ENCODE measurements around the gene NLRP7.
"Not testable (repeated sequence)": the region's sequence is repeated elsewhere in the genome, so short reads cannot be mapped to it uniquely, and the experiment has no call there.

NLRP7 gene

GRCh38 chr19:54969647-54970046 lies 22.3 kb upstream of the NLRP7 start:
- Histone ChIP-seq H3K9me2 (ENCODE audit: low read depth, low read length) (no peaks in the 10 kb centered on the region), H3K4me2 (ENCODE audit: low read length) (no peak overlapping the region), H3F3A (ENCODE audit: insufficient read depth, low read length) (no peaks in the 10 kb centered on the region), H3K9me3 (ENCODE audit: low read length) (no peaks in the 10 kb centered on the region), H3K27ac (ENCODE audit: low read depth, low read length, poor library complexity, severe bottlenecking) (no peak overlapping the region), H3K36me3 (ENCODE audit: insufficient read depth, low read length) (no peaks in the 10 kb centered on the region), H3K79me2 (ENCODE audit: insufficient read depth, low read length) (no peaks in the 10 kb centered on the region), H3K4me1 (ENCODE audit: insufficient read depth, low read length, severe bottlenecking) (peaks cover 40% of the 10 kb centered on the region), H3K27me3 (ENCODE audit: insufficient read depth, low read length) (no peaks in the 10 kb centered on the region), H3K4me3 (ENCODE audit: low read depth, low read length, poor library complexity, severe bottlenecking) (no peak overlapping the region), H3K9ac (ENCODE audit: low read length) (no peak overlapping the region), H4K20me1 (ENCODE audit: insufficient read depth, low read length) (no peaks in the 10 kb centered on the region), H2AFZ (ENCODE audit: low read length) (no peak overlapping the region)
- TF ChIP-seq EZH2 (IDR thresholded peaks at IDR 0.05; ENCODE audit: borderline replicate concordance, low read length) = no peak
- TF ChIP-seq CTCF (IDR thresholded peaks at IDR 0.05; ENCODE audit: low read length) = no peak

- Histone ChIP-seq H3K4me3 (ENCODE audit: low read depth, low read length, poor library complexity, severe bottlenecking) (no peak overlapping the region), H3K9me3 (ENCODE audit: low read length) (no peaks in the 10 kb centered on the region), H3K9ac (ENCODE audit: low read length) (peak overlapping the region; percentile 25), H3K27ac (ENCODE audit: low read depth, low read length, poor library complexity, severe bottlenecking) (peak overlapping the region; percentile 92), H4K20me1 (ENCODE audit: insufficient read depth, low read length) (no peaks in the 10 kb centered on the region), H3K4me1 (ENCODE audit: insufficient read depth, low read length, severe bottlenecking) (peaks cover 28% of the 10 kb centered on the region), H3K9me2 (ENCODE audit: low read depth, low read length) (no peaks in the 10 kb centered on the region), H3F3A (ENCODE audit: insufficient read depth, low read length) (no peaks in the 10 kb centered on the region), H2AFZ (ENCODE audit: low read length) (no peak overlapping the region), H3K27me3 (ENCODE audit: insufficient read depth, low read length) (no peaks in the 10 kb centered on the region), H3K4me2 (ENCODE audit: low read length) (peak overlapping the region; percentile 37), H3K79me2 (ENCODE audit: insufficient read depth, low read length) (no peaks in the 10 kb centered on the region), H3K36me3 (ENCODE audit: insufficient read depth, low read length) (no peaks in the 10 kb centered on the region)
- no peak for TF ChIP-seq CTCF (IDR thresholded peaks at IDR 0.05; ENCODE audit: low read length)
- no peak for TF ChIP-seq EZH2 (IDR thresholded peaks at IDR 0.05; ENCODE audit: borderline replicate concordance, low read length)
Observed at GRCh38 chr19:54967611-54968010, 20.3 kb upstream of the NLRP7 start.

- H4K20me1 ChIP-seq (ENCODE audit: insufficient read depth, low read length); H3K4me2 ChIP-seq (ENCODE audit: low read length); H3K9me2 ChIP-seq (ENCODE audit: low read depth, low read length); H3K9ac ChIP-seq (ENCODE audit: low read length); H3F3A ChIP-seq (ENCODE audit: insufficient read depth, low read length); H3K4me3 ChIP-seq (ENCODE audit: low read depth, low read length, poor library complexity, severe bottlenecking); H3K36me3 ChIP-seq (ENCODE audit: insufficient read depth, low read length); H3K9me3 ChIP-seq (ENCODE audit: low read length); H3K27ac ChIP-seq (ENCODE audit: low read depth, low read length, poor library complexity, severe bottlenecking); H3K27me3 ChIP-seq (ENCODE audit: insufficient read depth, low read length); H2AFZ ChIP-seq (ENCODE audit: low read length); H3K79me2 ChIP-seq (ENCODE audit: insufficient read depth, low read length): not testable (repeated sequence)
- peaks cover 44% of the 10 kb centered on the region for H3K4me1 ChIP-seq (ENCODE audit: insufficient read depth, low read length, severe bottlenecking)
Observed at GRCh38 chr19:54965055-54965454, 17.7 kb upstream of the NLRP7 start.

DNA sequence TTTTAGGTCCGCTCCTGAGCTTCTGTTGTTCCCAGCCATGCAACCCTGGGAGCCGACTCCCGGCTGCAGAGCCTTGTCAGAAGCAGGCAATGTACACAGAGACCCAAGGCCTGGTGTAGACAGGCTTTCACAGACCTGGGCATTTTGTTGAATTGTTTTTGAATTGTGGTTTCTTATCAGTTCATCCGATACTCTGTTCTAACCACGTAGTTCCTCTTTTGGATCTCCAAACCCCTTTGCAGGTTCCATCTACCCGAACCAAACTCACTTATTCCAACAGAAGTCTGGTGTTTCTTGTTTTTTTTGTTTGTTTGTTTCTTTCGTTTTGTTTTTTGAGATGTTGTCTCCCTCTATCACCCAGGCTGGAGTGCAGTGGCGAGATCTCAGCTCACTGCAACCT lies 12.5 kb upstream of the NLRP7 start:
- no peak for TF ChIP-seq CTCF (IDR thresholded peaks at IDR 0.05; ENCODE audit: low read length)
- TF ChIP-seq EZH2 (IDR thresholded peaks at IDR 0.05; ENCODE audit: borderline replicate concordance, low read length) = no peak
- Histone ChIP-seq H3K4me3 (ENCODE audit: low read depth, low read length, poor library complexity, severe bottlenecking) (peak overlapping the region; percentile 22), H3K27me3 (ENCODE audit: insufficient read depth, low read length) (no peaks in the 10 kb centered on the region), H3K36me3 (ENCODE audit: insufficient read depth, low read length) (no peaks in the 10 kb centered on the region), H3K4me1 (ENCODE audit: insufficient read depth, low read length, severe bottlenecking) (peaks cover 45% of the 10 kb centered on the region), H3K79me2 (ENCODE audit: insufficient read depth, low read length) (no peaks in the 10 kb centered on the region), H3K9ac (ENCODE audit: low read length) (peak overlapping the region; percentile 71), H3K9me2 (ENCODE audit: low read depth, low read length) (no peaks in the 10 kb centered on the region), H3F3A (ENCODE audit: insufficient read depth, low read length) (peaks cover 4% of the 10 kb centered on the region; the same call in 1 of the 2 replicates), H3K9me3 (ENCODE audit: low read length) (no peaks in the 10 kb centered on the region), H4K20me1 (ENCODE audit: insufficient read depth, low read length) (no peaks in the 10 kb centered on the region), H3K4me2 (ENCODE audit: low read length) (peak overlapping the region; percentile 72), H2AFZ (ENCODE audit: low read length) (peak overlapping the region; percentile 11; the same call in 1 of the 2 replicates), H3K27ac (ENCODE audit: low read depth, low read length, poor library complexity, severe bottlenecking) (peak overlapping the region; percentile 99)

All from OCI-LY1 (cell line).